Ramos (cell line): ENCODE measurements around the gene POLR3E.
"Not testable (repeated sequence)": the region's sequence is repeated elsewhere in the genome, so short reads cannot be mapped to it uniquely, and the experiment has no call there.

Experiments
- in situ Hi-C: fragments of 300-500 bp; cut with MboI; formaldehyde crosslinking; loops from one replicate; pipeline ENCODE4 v1.14.3; 2022; ENCODE audit warnings: low sequenced_read_pairs; ENCODE audit not compliant: unreplicated experiment

POLR3E gene

GRCh38 chr16:22353933-22354541 is 56.8 kb downstream of the POLR3E start:
- in situ Hi-C loops, result no loop called here

DNA sequence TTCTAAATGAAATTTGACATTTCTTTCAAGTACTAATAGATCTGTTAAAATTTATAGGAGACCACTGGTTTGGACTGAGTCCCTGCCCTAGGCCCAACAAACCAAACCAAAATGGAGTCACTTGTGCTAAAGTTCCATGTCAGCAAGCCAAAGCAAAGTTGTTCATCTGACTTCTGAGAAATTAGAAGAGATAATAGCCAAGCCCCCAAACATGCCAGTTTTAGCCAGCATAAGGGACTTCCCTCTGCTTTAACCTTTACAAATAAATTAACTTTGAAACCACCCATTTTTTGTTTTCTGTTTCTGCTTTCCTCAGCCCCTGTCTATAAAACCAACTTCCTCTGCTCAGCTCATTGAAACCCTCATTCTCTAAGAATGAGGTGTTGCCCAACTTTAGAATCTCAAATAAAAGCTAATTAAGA is 58.3 kb downstream of the POLR3E start:
- in situ Hi-C loops, result no loop called here

GRCh38 chr16:22356930-22357634 is 59.9 kb downstream of the POLR3E start:
- in situ Hi-C loops, result no loop called here

DNA sequence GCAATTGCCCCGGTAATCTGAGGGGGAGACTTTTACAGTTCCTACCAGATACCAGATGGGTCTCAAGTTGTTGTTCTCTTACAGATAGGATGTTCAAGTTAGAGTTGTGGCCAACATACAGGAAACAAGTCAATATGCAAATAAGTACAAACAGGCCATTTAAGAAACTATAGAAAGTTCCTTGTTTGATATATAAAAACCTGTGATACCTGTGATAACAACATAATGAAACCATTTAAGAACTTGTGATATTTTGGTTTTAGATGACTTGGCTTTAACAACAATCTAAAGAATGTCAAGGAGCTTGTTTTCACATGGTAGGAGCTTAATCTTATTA is 60.4 kb downstream of the POLR3E start:
- in situ Hi-C loops, result no loop called here

- in situ Hi-C loops, result no loop called here
These were observed 60.8 kb downstream of the POLR3E start for GRCh38 chr16:22358000-22358399.

DNA sequence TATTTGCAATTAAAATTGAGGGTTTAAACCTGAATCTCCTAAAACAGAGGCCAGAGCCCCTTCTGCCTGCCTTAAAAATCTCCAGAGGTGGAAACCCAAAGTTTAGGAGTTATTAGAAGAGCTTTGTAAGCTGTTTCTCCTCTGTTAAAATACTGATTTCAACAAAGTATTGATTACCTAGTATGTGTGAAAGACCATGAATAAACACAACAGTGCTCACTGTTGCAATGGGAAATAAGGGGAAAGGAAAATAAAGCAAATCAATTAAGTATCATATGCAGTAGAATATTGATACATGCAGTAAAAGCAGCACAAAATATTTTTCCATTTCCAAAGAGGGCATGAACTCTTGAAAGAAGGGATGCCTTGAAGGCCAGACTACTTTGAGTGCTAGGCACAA is 62.5 kb downstream of the POLR3E start:
- in situ Hi-C loops, result no loop called here

DNA sequence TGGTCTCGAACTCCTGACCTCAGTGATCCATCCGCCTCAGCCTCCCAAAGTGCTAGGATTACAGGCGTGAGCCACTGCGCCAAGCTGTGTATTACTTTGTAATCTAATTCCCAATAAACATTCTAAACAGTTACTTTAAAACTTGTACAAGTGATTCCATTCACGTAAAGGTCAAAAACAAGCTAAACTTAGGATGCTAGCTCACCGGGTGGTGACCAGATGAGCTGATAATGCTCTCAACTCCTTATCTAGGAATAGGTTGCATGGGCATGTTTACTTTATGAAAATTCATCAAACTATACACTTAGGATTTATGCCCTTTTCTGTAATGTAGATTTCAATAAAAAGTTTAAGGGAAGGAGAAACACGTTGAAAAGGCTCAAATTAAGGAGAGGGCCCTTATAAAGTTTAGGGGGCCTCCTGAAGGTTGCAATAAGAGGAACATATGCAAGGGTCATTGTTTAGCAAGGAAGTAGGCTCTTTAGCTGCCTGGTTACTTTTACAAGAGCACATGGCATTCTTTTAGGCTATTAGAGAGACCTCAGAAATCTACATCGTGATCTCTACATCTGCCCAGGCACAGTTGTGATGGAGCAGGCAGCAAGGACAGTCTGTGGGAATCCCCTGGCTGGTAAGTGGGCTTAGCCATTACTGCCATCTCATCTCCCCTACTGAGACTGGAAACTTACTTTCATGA is 63.9 kb downstream of the POLR3E start:
- in situ Hi-C loops, result no loop called here

DNA sequence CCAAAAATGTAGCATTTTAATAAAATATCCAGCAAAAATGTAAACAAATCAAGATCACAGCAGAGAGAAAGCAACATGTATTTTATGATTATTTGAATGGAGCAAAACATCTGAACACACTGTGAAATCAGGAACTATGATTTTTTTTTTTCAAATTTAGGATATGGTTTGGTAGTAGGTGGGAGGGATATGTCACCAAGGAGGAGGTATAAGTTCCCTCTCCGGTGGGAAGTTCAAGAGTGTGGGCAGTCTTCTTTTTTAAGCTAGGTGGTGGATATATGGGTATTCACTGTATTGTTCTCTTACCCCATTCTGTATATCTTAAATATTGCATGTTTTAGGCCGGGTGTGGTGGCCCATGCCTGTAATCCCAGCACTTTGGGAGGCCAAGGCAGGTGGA is 67.0 kb downstream of the POLR3E start:
- in situ Hi-C loops, result no loop called here

- in situ Hi-C loops, result no loop called here
These were observed 69.2 kb downstream of the POLR3E start for GRCh38 chr16:22366371-22366770.

- in situ Hi-C loops, result no loop called here
These were observed 69.7 kb downstream of the POLR3E start for GRCh38 chr16:22366889-22367288.

GRCh38 chr16:22368200-22368826 is 71.1 kb downstream of the POLR3E start:
- in situ Hi-C loops, result not testable (repeated sequence)

GRCh38 chr16:22369221-22369811 is 72.1 kb downstream of the POLR3E start:
- in situ Hi-C loops, result no loop called here

GRCh38 chr16:22370038-22370820 is 73.0 kb downstream of the POLR3E start:
- in situ Hi-C loops, result no loop called here

DNA sequence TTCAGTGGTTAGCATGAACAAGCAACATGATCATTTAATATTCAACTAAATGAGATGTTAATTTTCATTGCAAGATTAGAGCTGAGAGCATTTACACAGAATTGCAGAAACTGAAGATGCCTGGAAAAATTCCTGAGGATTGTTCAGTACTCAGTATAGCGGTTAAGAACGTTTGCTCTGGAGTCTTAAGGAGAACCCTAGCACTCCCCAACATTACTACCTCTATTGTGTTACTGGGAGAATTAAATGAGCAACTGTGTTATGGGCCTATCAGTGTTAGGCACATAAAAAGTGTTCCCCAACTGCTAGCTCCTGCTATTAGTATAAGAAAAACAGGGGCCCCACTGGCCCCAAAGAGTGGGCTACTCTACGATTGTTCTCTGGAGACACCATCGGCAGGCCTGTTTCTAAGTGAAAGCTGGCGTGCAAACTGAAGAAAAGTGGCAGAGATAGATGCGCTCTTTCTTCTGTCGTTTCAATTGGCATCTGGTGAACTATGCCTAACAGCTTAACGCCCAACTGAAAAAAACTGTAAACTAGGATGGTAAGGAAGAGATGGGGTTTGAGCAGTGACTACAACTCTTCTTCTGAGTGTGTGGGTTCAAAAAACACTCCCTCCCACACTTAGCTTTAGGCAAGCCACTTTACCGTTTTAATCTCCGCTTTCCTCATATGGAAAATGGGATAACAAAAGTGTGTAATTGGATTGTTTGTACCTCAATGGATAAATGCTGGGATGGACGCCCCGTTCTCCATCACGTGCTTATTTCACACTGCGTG is 75.9 kb downstream of the POLR3E start:
- in situ Hi-C loops, result no loop called here

DNA sequence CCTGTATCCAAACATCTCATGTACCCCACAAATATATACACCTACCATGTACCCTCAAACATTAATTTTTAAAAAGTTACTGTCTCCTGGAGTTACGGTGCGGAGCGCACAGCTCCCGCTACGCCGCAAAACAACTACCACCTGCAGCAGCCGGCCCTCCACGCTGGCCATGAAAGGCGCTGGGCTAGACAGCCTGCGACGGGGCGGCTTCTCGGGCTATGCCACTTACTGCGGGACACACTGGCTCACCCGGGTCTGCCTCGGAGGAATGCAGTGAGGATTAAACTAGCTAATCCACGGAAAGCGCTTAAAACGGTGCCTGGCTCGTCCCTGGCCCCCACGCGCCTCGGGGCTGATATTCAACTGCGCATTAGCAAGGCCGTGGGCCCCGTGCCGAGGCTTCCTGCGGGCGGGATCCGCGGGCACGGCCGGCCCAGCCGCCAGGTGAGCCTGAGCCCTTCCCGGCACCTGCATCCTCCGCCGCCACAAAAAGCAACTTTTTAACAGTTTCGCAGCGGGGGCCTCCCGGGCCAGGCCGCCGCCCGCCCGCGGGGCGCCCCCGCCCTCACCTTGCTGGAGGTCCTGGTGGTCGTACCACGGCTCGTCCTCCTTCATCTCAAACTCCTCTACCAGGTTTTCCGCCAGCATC is 76.6 kb downstream of the POLR3E start:
- in situ Hi-C loops, result no loop called here

GRCh38 chr16:22374311-22375116 is 77.3 kb downstream of the POLR3E start, which contains the start of gene CDR2:
TSS of gene CDR2 (minus strand) at chr16:22374619. CDS start at chr16:22374309, 310 bp downstream.
- in situ Hi-C loops, result no loop called here

GRCh38 chr16:22375117-22375962 is 78.1 kb downstream of the POLR3E start:
- in situ Hi-C loops, result no loop called here
